Endothelial cell of umbilical vein (primary cell): ENCODE results near the gene PLSCR1. TPM values are rescaled to one million over a fixed set of nuclear protein-coding genes. Genes with fewer than 3 reads are reported as not detected.
A peak's percentile ranks its signal among the peaks of the same experiment; 100 is the strongest.

ENCODE experiments used
- BruUV-seq: library from RNA; stranded (reverse); fragments of 400-500 nt; replicated peaks from 2 replicates; lab custom pipeline; 2021; lab: Mats Ljungman, UMichigan
- CTCF ChIA-PET: fragments of 300-600, 350-600 bp; sonication (Branson Sonifier 250); formaldehyde crosslinking; loops from one replicate; lab custom pipeline; 2021; ENCODE audit warnings: antibody characterized with exemption, inconsistent platforms; lab: Charles Lee
- POLR2A ChIA-PET: fragments of 300-600, 350-600 bp; sonication (Branson Sonifier 250); formaldehyde crosslinking; loops from one replicate; lab custom pipeline; 2021; ENCODE audit warnings: antibody characterized with exemption, inconsistent platforms; lab: Charles Lee
- DNase-seq: peaks from one replicate; pipeline ENCODE4 v3.0.0-alpha.2; 2011; ENCODE audit warnings: low read depth, low spot score
- FAIRE-seq: peaks from 2 replicates; lab custom pipeline; 2011; peaks lifted over from hg19 to GRCh38; lab: Jason Lieb, UNC
- H2AFZ ChIP-seq: 2 replicates; pipeline ENCODE4 v1.6.0; 2012; ENCODE audit warnings: low read depth, low read length, control low read depth, inconsistent platforms
- H3K27ac ChIP-seq: 2 replicates; pipeline ENCODE4 v1.5.1; 2011; ENCODE audit warnings: low read depth, mild to moderate bottlenecking, control low read depth, low read length, moderate library complexity; ENCODE audit not compliant: insufficient read depth
- H3K27me3 ChIP-seq, 2 experiments: 2 replicates each; pipeline versions ENCODE4 v1.6.0 to v1.6.1; 2011; ENCODE audit warnings: low read length in 2 of 2, mixed read lengths in 1 of 2; ENCODE audit not compliant: control insufficient read depth in 2 of 2, insufficient read depth in 2 of 2
- H3K36me3 ChIP-seq, 2 experiments: 2 replicates in 1 of 2; 3 replicates in 1 of 2; pipeline ENCODE4 v1.5.1; 2011; ENCODE audit warnings: low read length in 2 of 2, mild to moderate bottlenecking in 1 of 2, moderate library complexity in 1 of 2; ENCODE audit not compliant: control insufficient read depth in 2 of 2, insufficient read depth in 2 of 2; ENCODE audit errors: extremely low read depth in 1 of 2
- H3K4me1 ChIP-seq: 3 replicates; pipeline ENCODE4 v1.5.1; 2011; ENCODE audit warnings: mild to moderate bottlenecking, low read length; ENCODE audit not compliant: control insufficient read depth, insufficient read depth; ENCODE audit errors: extremely low read depth
- H3K4me2 ChIP-seq: 2 replicates; pipeline ENCODE4 v1.6.1; 2011; ENCODE audit warnings: low read length, control low read depth, mixed read lengths; ENCODE audit not compliant: insufficient read depth
- H3K4me3 ChIP-seq, 3 experiments: fragments of 200-600 bp in 1 of 3; sonication (generic), shearing (Covaris generic) in 1 of 3; replicated peaks in 1 of 3; 2 replicates each; pipeline ENCODE4 v1.5.1; 2011 to 2016; ENCODE audit warnings: control low read depth in 3 of 3, low read length in 3 of 3, mild to moderate bottlenecking in 2 of 3, inconsistent platforms in 1 of 3, low read depth in 1 of 3, moderate library complexity in 1 of 3; ENCODE audit not compliant: insufficient read depth in 1 of 3
- H3K79me2 ChIP-seq: 2 replicates; pipeline ENCODE4 v1.6.0; 2012; ENCODE audit warnings: low read length, inconsistent platforms; ENCODE audit not compliant: control insufficient read depth, insufficient read depth
- H3K9ac ChIP-seq: replicated peaks from 2 replicates; pipeline ENCODE3; 2011; ENCODE audit warnings: low read length, control low read depth; ENCODE audit not compliant: insufficient read depth; ENCODE audit errors: extremely low read depth
- H3K9me1 ChIP-seq: replicated peaks from 3 replicates; pipeline ENCODE4 v1.6.0; 2011; ENCODE audit warnings: mild to moderate bottlenecking, low read length; ENCODE audit not compliant: control insufficient read depth, insufficient read depth; ENCODE audit errors: extremely low read depth
- H3K9me3 ChIP-seq: replicated peaks from 2 replicates; pipeline ENCODE4 v1.5.1; 2012; ENCODE audit warnings: low read length, inconsistent platforms; ENCODE audit not compliant: control insufficient read depth, insufficient read depth
- H4K20me1 ChIP-seq: replicated peaks from 2 replicates; pipeline ENCODE3; 2011; ENCODE audit warnings: mild to moderate bottlenecking, low read length; ENCODE audit not compliant: control insufficient read depth, insufficient read depth; ENCODE audit errors: extremely low read depth
- EZH2 ChIP-seq: IDR thresholded peaks from 2 replicates; pipeline ENCODE4 v1.6.1; 2012; ENCODE audit warnings: borderline replicate concordance, low read depth, mild to moderate bottlenecking, moderate library complexity, low read length, inconsistent platforms; ENCODE audit not compliant: severe bottlenecking
- FOS ChIP-seq: IDR thresholded peaks from 2 replicates; pipeline ENCODE4 v1.6.1; 2011; ENCODE audit warnings: mild to moderate bottlenecking, low read length, moderate library complexity, borderline replicate concordance; ENCODE audit not compliant: insufficient read depth
- GATA2 ChIP-seq: IDR thresholded peaks from 2 replicates; pipeline ENCODE4 v1.7.0; 2011; ENCODE audit warnings: low read depth, mild to moderate bottlenecking, moderate library complexity, mixed read lengths, low read length; ENCODE audit not compliant: insufficient read length, insufficient read depth
- JUN ChIP-seq: IDR thresholded peaks from 2 replicates; pipeline ENCODE4 v1.6.1; 2011; ENCODE audit warnings: borderline replicate concordance, low read depth; ENCODE audit not compliant: insufficient read length, insufficient read depth
- MYC ChIP-seq: IDR thresholded peaks from one replicate; pipeline ENCODE4 v1.6.1; 2011; ENCODE audit warnings: mild to moderate bottlenecking, low read depth, low read length
- POLR2A ChIP-seq: IDR thresholded peaks from 2 replicates; pipeline ENCODE4 v1.6.1; 2012; ENCODE audit warnings: low read depth, mild to moderate bottlenecking, control low read depth, low read length
- POLR2AphosphoS5 ChIP-seq: IDR thresholded peaks from 2 replicates; pipeline ENCODE4 v1.6.1; 2012; ENCODE audit warnings: low read depth, mild to moderate bottlenecking, control low read depth, low read length, moderate library complexity; ENCODE audit not compliant: insufficient read depth
- dilution Hi-C: fragments of 300-500 bp; cut with MboI; formaldehyde crosslinking; loops from one replicate; pipeline ENCODE4 v1.15.0; 2019; ENCODE audit warnings: low sequenced_read_pairs; ENCODE audit not compliant: extremely low pct_ligation_motif_present
- intact Hi-C: fragments of 100-400 bp; cut with micrococcal nuclease; formaldehyde crosslinking; loops from one replicate; pipeline ENCODE4 v1.10.0; 2022
- polyA plus RNA-seq, 4 experiments: library from polyadenylated mRNA; depleted of rRNA in 3 of 4; stranded (reverse) in 3 of 4; unstranded in 1 of 4; fragments of >200 nt; gene quantifications; 2 replicates each; pipeline versions ENCODE4 v1.2.1 to v1.2.3, GENCODE V29; 2011 to 2012; ENCODE audit warnings: missing spikeins in 1 of 4
- total RNA-seq: library from RNA; stranded (reverse); gene quantifications from 2 replicates; pipeline ENCODE4 v1.2.3, GENCODE V29; 2021
- TF ChIP-seq, protein P1 (sequence below), 2 donors: IDR thresholded peaks; 1 replicate in 1 of 2; 2 replicates in 1 of 2; pipeline ENCODE4 v1.5.1; 2011; ENCODE audit warnings: low read length in 2 of 2, mild to moderate bottlenecking in 2 of 2, moderate library complexity in 2 of 2, control low read depth in 1 of 2, inconsistent platforms in 1 of 2, low read depth in 1 of 2; ENCODE audit not compliant: insufficient read depth in 1 of 2; ENCODE audit errors: extremely low read depth in 1 of 2
- TF ChIP-seq, protein P2 (sequence below): IDR thresholded peaks from 2 replicates; pipeline ENCODE4 v1.6.1; 2011; ENCODE audit not compliant: insufficient read depth, insufficient read length

PLSCR1 gene
- total and polyA plus RNA-seq, 2 donors (not counting 3 experiments of a cell fraction or from before 2014, with no cell fraction given) = 53.2 to 78.7 TPM

DNA sequence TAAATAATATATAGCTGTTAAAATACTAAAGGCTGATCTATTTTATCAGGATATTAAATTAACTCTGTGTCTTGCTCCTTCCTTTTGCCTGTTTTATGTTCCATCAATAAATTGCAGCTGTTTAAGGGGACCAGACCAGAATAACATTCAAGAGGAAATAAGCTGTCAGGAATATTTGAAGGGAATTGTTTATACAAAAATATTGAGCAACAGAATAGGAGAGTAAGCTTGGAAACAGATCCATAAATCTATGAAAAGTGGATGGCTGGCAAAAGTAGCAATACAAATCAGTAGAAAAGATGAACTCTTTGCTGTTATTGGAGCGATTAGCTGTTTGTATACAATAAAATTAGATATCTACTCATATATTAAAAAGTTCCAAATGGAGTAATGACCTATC lies 38.9 kb downstream of the PLSCR1 start:
- H3K4me1 ChIP-seq = peaks cover 35% of the 10 kb centered on the region
- ChIA-PET POLR2A (interaction anchor here (1.0 kb wide), 1 partner anchor 39 kb away, joined by 3 read pairs; the partner anchor contains the start of gene PLSCR1), CTCF (interaction anchor here (1.0 to 3.0 kb wide), 4 partner anchors 20 to 72 kb away, joined by 3 to 13 read pairs (median 3); partner anchors contain the start of gene PLSCR1)
- no peaks in the 10 kb centered on the region for H3K27me3 ChIP-seq
- no peak overlapping the region for H3K4me3 ChIP-seq
- H3K9ac ChIP-seq = peak overlapping the region; percentile 23
- BruUV-seq = no TSS peak
- no peaks in the 10 kb centered on the region for H3K9me3 ChIP-seq
- dilution Hi-C loops = no loop called here
- peak overlapping the region; percentile 44 for H3K4me2 ChIP-seq
- no peak for TF ChIP-seq POLR2AphosphoS5
- TF ChIP-seq, protein P1, sequence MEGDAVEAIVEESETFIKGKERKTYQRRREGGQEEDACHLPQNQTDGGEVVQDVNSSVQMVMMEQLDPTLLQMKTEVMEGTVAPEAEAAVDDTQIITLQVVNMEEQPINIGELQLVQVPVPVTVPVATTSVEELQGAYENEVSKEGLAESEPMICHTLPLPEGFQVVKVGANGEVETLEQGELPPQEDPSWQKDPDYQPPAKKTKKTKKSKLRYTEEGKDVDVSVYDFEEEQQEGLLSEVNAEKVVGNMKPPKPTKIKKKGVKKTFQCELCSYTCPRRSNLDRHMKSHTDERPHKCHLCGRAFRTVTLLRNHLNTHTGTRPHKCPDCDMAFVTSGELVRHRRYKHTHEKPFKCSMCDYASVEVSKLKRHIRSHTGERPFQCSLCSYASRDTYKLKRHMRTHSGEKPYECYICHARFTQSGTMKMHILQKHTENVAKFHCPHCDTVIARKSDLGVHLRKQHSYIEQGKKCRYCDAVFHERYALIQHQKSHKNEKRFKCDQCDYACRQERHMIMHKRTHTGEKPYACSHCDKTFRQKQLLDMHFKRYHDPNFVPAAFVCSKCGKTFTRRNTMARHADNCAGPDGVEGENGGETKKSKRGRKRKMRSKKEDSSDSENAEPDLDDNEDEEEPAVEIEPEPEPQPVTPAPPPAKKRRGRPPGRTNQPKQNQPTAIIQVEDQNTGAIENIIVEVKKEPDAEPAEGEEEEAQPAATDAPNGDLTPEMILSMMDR (IDR thresholded peaks at IDR 0.05; ENCODE audit: extremely low read depth in 1 of 2, insufficient read depth in 1 of 2, low read depth in 1 of 2, low read length in 2 of 2) = no peak
- TF ChIP-seq, protein P2, sequence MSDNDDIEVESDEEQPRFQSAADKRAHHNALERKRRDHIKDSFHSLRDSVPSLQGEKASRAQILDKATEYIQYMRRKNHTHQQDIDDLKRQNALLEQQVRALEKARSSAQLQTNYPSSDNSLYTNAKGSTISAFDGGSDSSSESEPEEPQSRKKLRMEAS = no peak
- TF ChIP-seq JUN = no peak
- no peak for TF ChIP-seq POLR2A
- no peak for TF ChIP-seq GATA2
- no peak for TF ChIP-seq FOS
- TF ChIP-seq EZH2 = no peak
- TF ChIP-seq MYC = no peak
- no peak overlapping the region for H2AFZ ChIP-seq
- intact Hi-C loops = loop anchor here (5.0 kb wide), 1 partner anchor 173 kb away; no protein-coding TSS in a partner anchor
- H4K20me1 ChIP-seq = no peaks in the 10 kb centered on the region
- no peaks in the 10 kb centered on the region for H3K9me1 ChIP-seq
- peak; percentile 35 for FAIRE-seq
- H3K79me2 ChIP-seq = no peaks in the 10 kb centered on the region
- peak; percentile 80 for DNase-seq
- peak overlapping the region; percentile 53 for H3K27ac ChIP-seq
- H3K36me3 ChIP-seq = no peaks in the 10 kb centered on the region
